KG1 (cell line): ENCODE measurements around the gene PRR23E.

Experiments
- DNase-seq: peaks from one replicate; lab custom pipeline; 2025; lab: John Stamatoyannopoulos, UW

The PRR23E gene

GRCh38 chr3:127192576-127193232 lies at the start of gene PRR23E:
PRR23E (plus strand) TSS chr3:127193131; CDS start chr3:127196686, 3,555 bp downstream.
- DNase-seq, result no peak

DNA sequence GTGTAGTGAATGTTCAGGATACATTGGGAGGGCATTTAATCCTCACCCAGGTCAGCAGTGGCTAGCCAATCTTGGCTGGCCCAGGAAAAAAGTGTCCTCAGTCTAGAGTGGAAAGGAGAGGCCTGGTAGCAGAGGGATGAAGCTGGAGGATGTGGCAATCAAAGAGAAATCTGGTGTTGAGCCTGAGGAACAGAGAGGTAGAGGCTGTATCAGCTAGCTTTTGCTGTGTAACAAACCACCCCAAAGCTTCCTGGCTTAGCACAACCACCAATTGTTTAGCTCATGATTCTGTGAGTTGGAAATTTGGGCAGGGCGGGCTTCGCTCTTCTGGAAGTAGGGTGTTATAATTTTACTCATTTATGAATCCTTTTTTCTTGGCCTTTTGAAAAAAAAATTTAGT lies 49.8 kb upstream of the PRR23E start:
- DNase-seq, result no peak

DNA sequence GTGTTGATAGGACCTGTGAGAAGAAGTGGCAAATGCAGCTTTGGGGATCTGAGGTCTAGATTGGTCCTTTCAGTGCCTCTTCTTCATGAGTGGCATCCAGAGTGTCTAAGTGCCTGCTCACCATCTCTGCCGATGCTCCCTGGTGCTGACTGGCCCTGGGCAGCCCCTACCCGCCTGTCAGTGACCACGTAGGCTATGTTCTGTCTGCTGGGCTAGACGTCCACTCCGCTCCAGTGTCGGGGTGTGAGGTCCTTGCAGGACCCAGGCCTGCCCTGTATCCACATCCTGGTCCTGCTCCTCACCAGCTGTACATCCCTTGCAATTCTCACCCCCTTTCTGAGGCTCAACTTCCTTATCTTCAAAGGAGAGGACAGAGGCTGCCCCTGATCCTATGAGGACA lies 48.3 kb upstream of the PRR23E start:
- DNase-seq, result no peak

GRCh38 chr3:127145266-127145665 lies 47.7 kb upstream of the PRR23E start:
- DNase-seq, result no peak

DNA sequence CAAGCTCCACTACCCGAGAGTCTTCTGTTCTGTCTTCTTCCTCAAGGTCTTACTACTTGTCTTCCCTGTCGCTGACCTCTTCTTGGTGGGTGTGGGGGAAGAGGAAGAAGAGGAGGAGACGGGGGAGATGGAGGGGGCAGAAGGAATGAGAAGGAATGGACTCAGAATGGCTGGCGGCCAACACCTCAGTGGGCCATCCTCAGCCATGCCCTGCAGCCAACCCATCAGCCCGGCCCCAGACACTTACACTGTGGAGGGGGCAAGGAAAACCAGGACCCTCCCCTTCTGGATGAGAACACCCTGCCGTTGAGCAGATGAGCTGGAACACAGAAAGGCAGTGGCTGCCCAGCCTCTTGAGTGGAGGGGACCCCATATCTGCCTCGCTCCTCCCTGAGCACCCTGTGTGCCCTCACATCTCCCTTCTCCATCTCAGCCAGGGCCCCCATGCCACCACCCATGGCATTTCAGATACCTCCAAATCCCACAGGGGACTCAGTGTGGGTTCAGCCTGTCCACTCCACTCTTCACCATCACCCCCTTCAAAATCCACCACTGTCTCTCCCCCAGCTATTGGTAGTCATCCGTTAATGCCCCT lies 45.5 kb upstream of the PRR23E start:
- DNase-seq, result no peak

- no peak for DNase-seq
Measured at GRCh38 chr3:127149621-127150310, 43.2 kb upstream of the PRR23E start.

GRCh38 chr3:127150513-127151250 lies 42.2 kb upstream of the PRR23E start:
- DNase-seq, result no peak

DNA sequence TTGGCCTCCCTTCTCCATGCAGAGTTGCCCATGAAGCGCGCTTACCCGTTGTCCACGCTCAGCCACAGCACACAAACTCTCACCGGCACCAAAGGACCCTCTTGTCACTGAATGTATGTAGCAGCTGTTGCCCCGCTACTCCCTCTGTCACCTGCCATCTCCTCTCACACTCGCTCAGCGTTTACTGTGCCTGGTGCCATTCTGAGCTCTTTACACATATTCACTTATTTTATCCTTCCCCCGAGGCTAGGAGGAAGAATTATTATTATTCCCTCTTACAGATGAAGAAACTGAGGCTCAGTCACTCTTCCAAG lies 41.7 kb upstream of the PRR23E start:
- DNase-seq, result no peak

- no peak for DNase-seq
Measured at GRCh38 chr3:127151992-127152650, 40.8 kb upstream of the PRR23E start.

- no peak for DNase-seq
Measured at GRCh38 chr3:127152684-127153505, 40.0 kb upstream of the PRR23E start.

GRCh38 chr3:127153506-127153815 lies 39.5 kb upstream of the PRR23E start:
- no peak for DNase-seq

DNA sequence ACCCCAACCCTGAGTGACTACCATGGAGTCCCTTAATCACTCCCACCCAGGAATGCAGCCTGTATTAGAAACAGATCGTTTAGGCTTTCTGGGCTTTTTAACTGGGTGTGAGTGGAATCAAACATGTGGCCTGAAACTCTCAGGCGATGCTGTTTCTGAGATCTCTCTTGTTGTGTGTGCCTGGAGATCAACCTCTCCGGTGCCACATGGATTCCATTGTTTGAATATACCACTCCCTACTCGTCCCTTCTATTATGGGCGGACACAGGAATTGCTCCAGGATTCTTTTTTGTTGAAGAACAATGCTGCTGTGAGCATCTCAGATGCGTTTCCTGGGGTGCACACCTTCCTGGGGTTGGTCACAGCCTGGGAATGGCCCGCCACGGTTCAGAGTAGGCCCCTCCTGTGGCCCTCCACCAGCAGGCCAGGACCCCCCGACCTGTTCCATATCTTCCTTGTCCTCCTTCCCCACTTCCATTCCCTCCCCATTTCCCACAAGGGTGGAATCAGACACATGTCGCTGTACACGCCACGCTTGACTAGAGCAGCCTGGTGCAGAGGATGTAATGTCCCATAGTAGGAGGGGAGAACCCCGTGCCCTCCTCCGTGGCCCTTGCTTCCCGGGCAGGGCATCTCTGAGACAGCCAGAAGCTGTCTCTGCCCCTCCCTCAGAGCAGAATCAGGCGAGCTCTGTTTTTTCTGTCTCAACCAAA lies 36.4 kb upstream of the PRR23E start:
- DNase-seq, result no peak

GRCh38 chr3:127157171-127157828 lies 35.6 kb upstream of the PRR23E start:
- no peak for DNase-seq

- no peak for DNase-seq
Measured at GRCh38 chr3:127158614-127159229, 34.2 kb upstream of the PRR23E start.

DNA sequence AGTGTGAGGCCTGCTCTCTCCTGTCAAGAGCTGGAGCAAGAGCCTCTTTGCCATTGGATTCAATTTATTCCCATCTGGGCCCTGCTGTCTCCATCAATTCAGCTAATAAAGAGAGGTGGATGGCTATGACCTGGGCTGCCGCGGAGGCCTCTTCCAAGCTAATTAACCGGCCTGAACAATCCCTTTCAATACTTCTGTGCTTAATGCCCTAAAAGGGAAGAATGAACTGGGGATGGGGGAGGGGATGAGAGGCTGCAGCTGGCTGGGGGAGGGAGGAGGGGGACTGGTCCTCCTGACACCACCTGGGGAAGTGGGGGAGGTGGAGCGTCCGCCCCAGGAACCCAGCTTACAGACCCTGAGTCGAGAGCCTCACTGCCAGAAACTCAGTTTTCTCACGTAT lies 33.4 kb upstream of the PRR23E start:
- no peak for DNase-seq

DNA sequence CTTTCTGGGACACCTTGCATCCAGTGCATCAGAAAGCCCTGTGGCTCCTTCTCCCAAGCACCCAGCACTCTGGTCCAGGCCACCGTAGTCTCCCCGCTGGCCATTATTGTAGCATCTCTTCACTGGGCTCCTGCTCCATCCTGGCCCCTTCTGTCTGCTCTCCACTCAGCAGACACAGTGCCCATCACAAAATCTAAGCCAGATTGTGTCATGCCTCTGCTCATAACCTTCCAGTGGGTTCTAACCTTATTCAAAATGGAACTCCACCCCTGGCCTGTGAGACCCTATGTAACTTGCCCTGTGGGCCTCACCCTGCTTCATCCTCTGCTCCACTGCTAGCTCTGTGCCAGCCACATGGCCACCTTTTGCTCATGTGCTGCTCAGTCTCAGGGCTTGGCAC lies 31.7 kb upstream of the PRR23E start:
- DNase-seq, result no peak

- no peak for DNase-seq
Measured at GRCh38 chr3:127161973-127162579, 30.9 kb upstream of the PRR23E start.

- DNase-seq, result no peak
Measured at GRCh38 chr3:127162947-127163645, 29.8 kb upstream of the PRR23E start.

DNA sequence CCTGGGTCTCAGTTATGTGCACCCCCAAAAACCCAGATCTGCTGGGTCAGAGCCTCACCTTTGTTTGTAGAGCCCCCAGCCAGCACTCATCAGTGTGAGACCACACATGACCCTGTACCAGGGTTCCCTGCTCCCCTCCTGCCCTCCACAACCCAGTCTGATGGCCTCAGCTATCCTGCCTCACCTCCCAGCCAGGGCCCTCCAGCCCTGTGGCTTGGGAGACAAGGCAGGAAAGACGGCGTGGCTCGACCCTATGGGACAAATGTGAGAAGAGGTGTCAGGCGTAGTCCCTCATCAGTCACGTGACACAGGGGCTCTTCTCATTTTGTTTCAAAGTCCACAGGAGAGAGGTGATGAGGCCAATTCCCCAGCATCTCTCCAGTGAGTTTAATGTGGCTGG lies 28.3 kb upstream of the PRR23E start:
- no peak for DNase-seq
